Measurements from ENCODE around the gene ARHGAP22. TPM values are rescaled to one million over a fixed set of nuclear protein-coding genes. Genes with fewer than 3 reads are reported as not detected.

The ARHGAP22 gene
- total and polyA plus RNA-seq, 2 donors (not counting 1 experiment from before 2014, with no cell fraction given) = 10.4 to 75.5 TPM

- Histone ChIP-seq H3K9ac (ENCODE audit: insufficient read depth, low read length) (no peak overlapping the region), H3K4me2 (ENCODE audit: extremely low read depth, insufficient read depth, low read length) (no peak overlapping the region), H3K4me1 (ENCODE audit: control insufficient read depth, extremely low read depth, insufficient read depth, low read length) (peaks cover 5% of the 10 kb centered on the region), H3K27ac (ENCODE audit: insufficient read depth, low read length) (no peak overlapping the region), H3K9me3 (ENCODE audit: control insufficient read depth, insufficient read depth, low read depth, low read length) (no peaks in the 10 kb centered on the region), H3K79me2 (ENCODE audit: control insufficient read depth, insufficient read depth, low read length) (no peaks in the 10 kb centered on the region), H2AFZ (ENCODE audit: low read length) (no peak overlapping the region), H3K4me3 (replicated peaks in 1 of 4; ENCODE audit: control extremely low read depth in 1 of 4, insufficient read depth in 1 of 4, low read depth in 3 of 4, low read length in 4 of 4) (no peak overlapping the region), H3K36me3 (ENCODE audit: control insufficient read depth, insufficient read depth, low read length) (no peaks in the 10 kb centered on the region), H4K20me1 (ENCODE audit: control insufficient read depth, extremely low read depth, insufficient read depth, low read length) (no peaks in the 10 kb centered on the region), H3K27me3 (ENCODE audit: control insufficient read depth, insufficient read depth, low read length) (no peaks in the 10 kb centered on the region)
- no peak for TF ChIP-seq EZH2 (IDR thresholded peaks at IDR 0.05; ENCODE audit: low read length, missing control alignments)
- TF ChIP-seq CTCF (conservative IDR thresholded peaks at IDR 0.05 in 1 of 2, IDR thresholded peaks at IDR 0.05 in 1 of 2; ENCODE audit: low read depth in 1 of 2, low read length in 2 of 2) = no peak
- DNase-seq (ENCODE audit: low read depth in 2 of 2) = peak in 1 of 2 donors; percentile 95
These were observed 200.2 kb downstream of the ARHGAP22 start for GRCh38 chr10:48404646-48405045.

DNA sequence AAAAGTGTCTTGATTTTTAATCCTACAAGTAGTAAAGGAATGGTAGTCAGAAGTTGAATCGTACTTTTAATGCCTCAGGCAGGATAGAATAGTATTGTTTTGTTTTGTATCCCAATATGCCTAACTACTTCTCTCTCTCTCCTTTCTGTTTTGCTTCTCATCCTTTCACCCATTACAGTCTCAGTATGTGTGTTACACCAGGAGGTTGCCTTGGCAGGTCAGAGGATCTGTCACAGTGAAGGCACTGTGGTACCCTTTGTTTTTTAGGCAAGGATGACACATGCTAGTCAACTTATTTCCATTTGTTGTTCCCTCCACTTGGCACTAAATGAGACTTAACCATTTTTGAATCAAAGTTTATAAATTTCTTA is 204.0 kb downstream of the ARHGAP22 start:
- Histone ChIP-seq H3K4me3 (replicated peaks in 1 of 4; ENCODE audit: control extremely low read depth in 1 of 4, insufficient read depth in 1 of 4, low read depth in 3 of 4, low read length in 4 of 4) (no peak overlapping the region), H2AFZ (ENCODE audit: low read length) (no peak overlapping the region), H3K4me2 (ENCODE audit: extremely low read depth, insufficient read depth, low read length) (no peak overlapping the region), H3K36me3 (ENCODE audit: control insufficient read depth, insufficient read depth, low read length) (no peaks in the 10 kb centered on the region), H4K20me1 (ENCODE audit: control insufficient read depth, extremely low read depth, insufficient read depth, low read length) (no peaks in the 10 kb centered on the region), H3K4me1 (ENCODE audit: control insufficient read depth, extremely low read depth, insufficient read depth, low read length) (peaks cover 13% of the 10 kb centered on the region), H3K9me3 (ENCODE audit: control insufficient read depth, insufficient read depth, low read depth, low read length) (no peaks in the 10 kb centered on the region), H3K79me2 (ENCODE audit: control insufficient read depth, insufficient read depth, low read length) (peaks cover 7% of the 10 kb centered on the region), H3K9ac (ENCODE audit: insufficient read depth, low read length) (no peak overlapping the region), H3K27ac (ENCODE audit: insufficient read depth, low read length) (no peak overlapping the region), H3K27me3 (ENCODE audit: control insufficient read depth, insufficient read depth, low read length) (no peaks in the 10 kb centered on the region)
- DNase-seq (ENCODE audit: low read depth in 2 of 2) = no peak
- TF ChIP-seq EZH2 (IDR thresholded peaks at IDR 0.05; ENCODE audit: low read length, missing control alignments) = no peak
- no peak for TF ChIP-seq CTCF (conservative IDR thresholded peaks at IDR 0.05 in 1 of 2, IDR thresholded peaks at IDR 0.05 in 1 of 2; ENCODE audit: low read depth in 1 of 2, low read length in 2 of 2)

- Histone ChIP-seq H3K79me2 (ENCODE audit: control insufficient read depth, insufficient read depth, low read length) (peaks cover 7% of the 10 kb centered on the region), H3K36me3 (ENCODE audit: control insufficient read depth, insufficient read depth, low read length) (no peaks in the 10 kb centered on the region), H3K27ac (ENCODE audit: insufficient read depth, low read length) (peak overlapping the region; percentile 16), H3K9ac (ENCODE audit: insufficient read depth, low read length) (no peak overlapping the region), H4K20me1 (ENCODE audit: control insufficient read depth, extremely low read depth, insufficient read depth, low read length) (no peaks in the 10 kb centered on the region), H3K9me3 (ENCODE audit: control insufficient read depth, insufficient read depth, low read depth, low read length) (no peaks in the 10 kb centered on the region), H3K27me3 (ENCODE audit: control insufficient read depth, insufficient read depth, low read length) (no peaks in the 10 kb centered on the region), H3K4me2 (ENCODE audit: extremely low read depth, insufficient read depth, low read length) (peak overlapping the region; percentile 15), H2AFZ (ENCODE audit: low read length) (no peak overlapping the region), H3K4me3 (replicated peaks in 1 of 4; ENCODE audit: control extremely low read depth in 1 of 4, insufficient read depth in 1 of 4, low read depth in 3 of 4, low read length in 4 of 4) (no peak overlapping the region), H3K4me1 (ENCODE audit: control insufficient read depth, extremely low read depth, insufficient read depth, low read length) (peaks cover 13% of the 10 kb centered on the region)
- DNase-seq (ENCODE audit: low read depth in 2 of 2) = peak in 1 of 2 donors; percentile 72
- TF ChIP-seq EZH2 (IDR thresholded peaks at IDR 0.05; ENCODE audit: low read length, missing control alignments) (no peak), CTCF (conservative IDR thresholded peaks at IDR 0.05 in 1 of 2, IDR thresholded peaks at IDR 0.05 in 1 of 2; ENCODE audit: low read depth in 1 of 2, low read length in 2 of 2) (peak in 1 of 2 donors; percentile 2)
These were observed 204.6 kb downstream of the ARHGAP22 start for GRCh38 chr10:48400129-48400849.
